ENCODE data around the gene TEX264.

Gene TEX264

DNA sequence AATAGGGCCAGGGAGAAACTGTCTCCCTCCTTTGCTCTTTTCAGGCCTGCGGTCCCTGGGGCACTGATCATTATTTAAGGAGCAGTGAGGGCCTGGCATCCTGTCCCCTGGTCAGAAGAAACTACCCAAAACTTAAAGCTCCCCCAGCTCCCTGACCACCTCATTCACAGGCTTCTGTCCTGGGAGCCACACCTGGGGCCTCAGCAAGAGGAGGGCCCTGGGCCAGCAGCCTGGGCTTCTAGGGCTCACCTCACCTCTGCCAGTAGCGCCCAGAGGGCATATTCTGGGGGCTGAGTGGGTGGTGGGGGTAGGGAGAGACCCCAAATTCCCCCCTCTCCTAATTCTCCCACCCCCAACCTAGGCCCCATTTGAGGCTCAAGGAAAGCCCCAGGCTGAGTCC lies 31.1 kb downstream of the TEX264 start:
- DNase-seq: no peak

DNA sequence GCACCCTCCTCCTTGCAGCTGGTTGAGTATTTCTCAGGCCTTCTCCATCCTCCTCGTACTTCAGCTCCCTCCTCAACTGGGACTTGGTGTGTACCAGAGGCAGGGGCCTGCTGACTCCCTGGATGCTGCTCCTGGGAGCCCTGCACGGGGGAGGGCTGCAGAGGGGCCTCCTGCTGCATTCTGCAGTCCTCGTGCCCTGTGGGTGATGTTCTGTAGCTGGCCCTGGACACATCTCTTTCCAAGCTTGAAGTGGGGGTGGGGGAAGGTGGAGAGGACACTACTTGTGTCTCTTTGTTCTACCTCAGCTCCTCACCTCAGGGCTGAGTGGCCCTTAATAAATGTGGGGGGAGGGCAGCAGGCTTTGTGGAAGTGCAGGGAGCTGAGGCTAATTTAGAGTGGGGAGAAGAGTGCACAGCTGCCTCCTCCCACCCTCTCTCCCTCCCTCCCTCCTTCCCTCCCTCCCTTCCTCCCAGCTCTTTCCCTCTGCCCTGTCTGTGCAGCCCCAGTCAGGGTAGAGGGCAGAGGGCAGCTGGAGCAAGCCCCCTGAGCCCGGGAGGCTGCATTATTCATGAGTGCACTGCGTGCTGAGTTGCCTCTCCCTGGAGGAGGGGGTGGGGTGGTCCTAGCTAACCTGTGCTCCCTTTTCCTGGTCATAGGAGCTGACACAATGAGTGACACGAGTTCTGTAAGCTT lies 32.2 kb downstream of the TEX264 start:
- DNase-seq: no peak

DNA sequence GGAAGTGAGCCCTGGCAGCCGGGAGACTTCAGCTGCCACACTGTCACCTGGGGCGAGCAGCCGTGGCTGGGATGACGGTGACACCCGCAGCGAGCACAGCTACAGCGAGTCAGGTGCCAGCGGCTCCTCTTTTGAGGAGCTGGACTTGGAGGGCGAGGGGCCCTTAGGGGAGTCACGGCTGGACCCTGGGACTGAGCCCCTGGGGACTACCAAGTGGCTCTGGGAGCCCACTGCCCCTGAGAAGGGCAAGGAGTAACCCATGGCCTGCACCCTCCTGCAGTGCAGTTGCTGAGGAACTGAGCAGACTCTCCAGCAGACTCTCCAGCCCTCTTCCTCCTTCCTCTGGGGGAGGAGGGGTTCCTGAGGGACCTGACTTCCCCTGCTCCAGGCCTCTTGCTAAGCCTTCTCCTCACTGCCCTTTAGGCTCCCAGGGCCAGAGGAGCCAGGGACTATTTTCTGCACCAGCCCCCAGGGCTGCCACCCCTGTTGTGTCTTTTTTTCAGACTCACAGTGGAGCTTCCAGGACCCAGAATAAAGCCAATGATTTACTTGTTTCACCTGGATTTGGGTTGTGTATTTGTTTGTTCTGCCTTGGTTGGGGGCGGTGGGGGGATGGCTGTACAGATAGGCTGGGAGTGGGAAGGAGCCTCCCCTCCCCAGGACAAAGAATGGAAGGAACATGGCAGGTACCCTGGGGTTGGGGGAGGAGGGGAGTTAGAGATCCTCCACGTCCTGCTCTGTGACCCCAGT lies 32.9 kb downstream of the TEX264 start:
- DNase-seq: no peak

DNA sequence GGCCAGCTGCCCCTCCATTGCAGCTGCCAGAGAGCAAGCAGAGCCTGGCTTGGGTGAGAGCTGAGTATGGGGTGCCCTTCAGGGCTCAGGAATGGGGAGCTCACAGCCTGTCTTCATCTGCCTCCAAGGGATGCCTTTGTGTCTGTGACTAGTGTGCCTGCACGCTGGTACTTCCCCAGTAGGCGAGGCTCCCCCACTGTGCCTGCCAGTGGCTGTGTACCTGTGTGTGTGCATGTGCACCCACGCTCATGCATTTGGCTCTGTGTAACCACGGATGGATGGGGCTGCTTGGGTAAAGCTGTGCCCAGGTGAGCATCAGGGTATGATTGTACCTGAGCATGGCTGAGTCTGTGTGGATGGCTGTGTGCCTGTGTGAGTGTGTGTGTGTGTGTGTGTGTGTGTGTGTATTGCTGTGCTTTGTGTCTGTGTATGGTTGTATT lies 33.5 kb downstream of the TEX264 start:
- DNase-seq: no peak

DNA sequence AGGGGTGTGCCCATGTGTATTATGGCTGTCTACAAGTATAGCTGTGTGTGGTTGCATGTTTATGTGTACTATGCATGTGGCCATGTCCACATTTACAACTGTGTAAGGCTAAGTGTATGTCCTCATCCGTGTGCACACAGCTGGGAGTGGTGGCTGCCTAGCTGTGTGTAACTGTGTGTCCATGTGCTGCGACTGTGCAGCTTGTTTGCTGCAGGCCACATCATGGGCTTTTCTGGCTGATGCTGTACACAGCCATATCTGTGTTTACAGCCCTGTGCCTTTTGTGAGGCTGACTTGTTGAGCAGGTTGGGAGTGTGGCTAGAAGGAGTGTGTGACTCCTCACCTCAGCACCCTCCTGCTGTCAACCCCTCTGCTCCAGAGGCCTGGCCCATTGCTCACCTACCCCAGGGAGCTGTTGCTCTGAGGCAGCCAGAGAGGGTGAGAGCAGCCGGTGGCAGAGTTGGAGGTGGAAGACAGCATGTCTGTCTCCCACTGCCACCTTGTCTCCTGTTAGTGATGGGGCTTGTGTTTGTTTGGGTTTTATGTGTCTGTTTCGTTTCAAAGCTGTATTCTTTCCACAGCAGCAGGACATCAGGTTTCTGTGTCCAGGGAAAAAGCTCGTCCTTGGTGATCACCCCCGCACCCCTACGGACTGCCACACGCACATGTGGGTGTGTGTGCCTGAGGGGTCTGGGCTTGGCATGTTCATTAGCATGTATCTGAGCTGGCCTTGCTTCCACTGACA lies 34.4 kb downstream of the TEX264 start:
- no peak for DNase-seq

DNA sequence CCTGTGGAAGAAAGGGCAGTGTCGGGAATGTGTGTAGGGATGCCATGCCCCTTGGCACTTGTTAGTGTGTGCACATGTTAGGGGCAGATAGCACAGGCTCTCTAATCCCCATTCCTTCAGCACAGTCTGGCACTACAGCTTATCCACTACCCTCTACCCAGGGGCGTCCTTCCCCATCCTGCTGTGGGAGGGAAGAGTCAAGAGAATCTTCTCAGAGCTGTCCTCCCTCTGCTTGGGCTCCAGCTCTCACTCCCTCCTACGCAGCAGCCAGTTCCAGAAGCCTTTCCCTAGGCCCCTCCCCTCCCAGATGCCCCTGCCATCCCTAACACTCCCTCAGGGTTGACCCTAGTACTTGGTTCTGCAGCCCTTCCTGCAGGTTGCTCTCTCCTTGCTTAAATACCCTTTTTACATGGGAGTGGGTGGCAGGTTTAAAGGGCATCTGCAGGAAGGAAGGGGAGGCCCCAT lies 35.0 kb downstream of the TEX264 start:
- no peak for DNase-seq

DNA sequence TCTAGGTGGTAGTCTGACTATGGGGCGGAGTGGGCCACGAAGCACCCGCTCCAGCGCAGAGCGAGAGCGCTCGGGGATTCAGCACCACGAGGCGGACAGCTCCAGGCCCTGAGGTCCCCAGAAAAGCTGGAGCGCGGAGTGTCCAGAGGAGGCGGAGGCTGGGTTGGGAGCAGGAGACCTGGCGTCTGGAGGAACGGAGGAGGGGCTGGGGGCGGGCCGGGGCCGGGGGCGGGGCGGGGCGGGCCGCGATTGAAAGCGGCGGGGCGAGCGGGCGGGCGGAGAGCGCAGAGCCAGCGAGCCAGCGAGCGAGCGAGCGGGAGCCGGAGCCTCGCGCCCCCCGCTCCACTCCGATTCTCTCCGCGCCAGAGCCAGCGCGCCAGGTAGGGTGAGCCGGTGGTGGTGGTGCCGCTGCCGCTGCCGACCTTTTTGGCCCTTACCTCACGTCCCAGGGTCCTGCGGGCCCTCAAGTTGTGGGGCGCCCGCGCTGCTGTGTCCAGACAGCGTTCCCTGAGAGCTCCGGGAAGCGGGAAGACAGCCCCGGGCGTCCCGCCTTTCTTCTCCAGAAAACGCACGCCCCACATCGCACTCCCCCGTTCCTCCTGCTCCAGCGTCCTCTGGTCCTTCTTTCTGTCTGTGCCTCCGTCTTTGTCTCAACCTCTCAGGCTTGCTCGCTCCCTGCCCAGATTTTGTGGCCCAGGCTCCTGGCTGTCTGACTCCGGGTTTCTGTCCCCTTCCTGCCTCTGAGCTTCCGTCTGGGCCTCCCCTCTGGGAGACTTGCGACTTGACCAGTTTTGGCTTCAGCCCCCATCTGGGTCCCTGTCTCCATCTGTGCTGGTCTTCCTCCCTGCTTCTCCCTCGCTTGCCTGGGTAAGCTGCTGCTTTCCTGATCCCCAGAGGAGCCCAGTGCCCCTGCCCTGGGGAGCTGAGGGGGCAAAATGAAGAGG lies 36.0 kb downstream of the TEX264 start, which contains the start of gene GRM2:
Gene GRM2, plus strand, starts transcription at position 281 of the 944 bp plus-strand sequence. CDS start 1,916 bp downstream, outside the sequence.
- DNase-seq: no peak

DNA sequence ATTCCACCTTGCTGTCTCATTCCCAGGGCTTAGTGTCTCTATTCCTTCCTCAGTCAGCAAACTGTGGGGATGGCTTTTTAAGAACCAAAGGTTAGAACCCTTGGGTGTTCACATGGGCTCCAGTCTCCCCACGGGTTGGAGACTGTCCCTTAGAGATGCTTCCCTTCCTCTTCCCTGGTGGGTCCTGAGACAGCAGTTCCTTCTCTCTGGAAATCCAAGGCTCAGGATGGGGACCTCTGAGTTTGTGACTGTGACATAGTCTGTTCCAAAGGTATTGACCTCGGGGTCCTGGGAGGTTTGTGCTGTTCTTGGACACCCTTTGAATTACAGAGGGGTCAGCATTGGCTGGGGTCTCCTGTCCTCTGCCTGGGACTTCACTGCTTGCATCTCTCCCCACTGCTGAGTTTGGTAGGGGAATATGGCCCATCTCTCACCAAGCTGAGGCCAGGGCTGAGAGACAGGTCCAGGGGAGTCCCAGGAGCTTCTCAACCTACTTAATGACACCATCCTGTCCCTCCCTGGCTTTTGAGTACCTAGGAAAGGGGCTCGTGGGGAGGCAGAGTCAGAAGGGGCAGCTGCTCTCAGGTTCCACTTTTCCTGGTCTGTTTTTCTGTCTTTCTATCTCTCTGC lies 37.3 kb downstream of the TEX264 start:
- no peak for DNase-seq

DNA sequence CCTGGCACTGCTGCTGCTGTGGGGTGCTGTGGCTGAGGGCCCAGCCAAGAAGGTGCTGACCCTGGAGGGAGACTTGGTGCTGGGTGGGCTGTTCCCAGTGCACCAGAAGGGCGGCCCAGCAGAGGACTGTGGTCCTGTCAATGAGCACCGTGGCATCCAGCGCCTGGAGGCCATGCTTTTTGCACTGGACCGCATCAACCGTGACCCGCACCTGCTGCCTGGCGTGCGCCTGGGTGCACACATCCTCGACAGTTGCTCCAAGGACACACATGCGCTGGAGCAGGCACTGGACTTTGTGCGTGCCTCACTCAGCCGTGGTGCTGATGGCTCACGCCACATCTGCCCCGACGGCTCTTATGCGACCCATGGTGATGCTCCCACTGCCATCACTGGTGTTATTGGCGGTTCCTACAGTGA lies 38.0 kb downstream of the TEX264 start:
- no peak for DNase-seq

DNA sequence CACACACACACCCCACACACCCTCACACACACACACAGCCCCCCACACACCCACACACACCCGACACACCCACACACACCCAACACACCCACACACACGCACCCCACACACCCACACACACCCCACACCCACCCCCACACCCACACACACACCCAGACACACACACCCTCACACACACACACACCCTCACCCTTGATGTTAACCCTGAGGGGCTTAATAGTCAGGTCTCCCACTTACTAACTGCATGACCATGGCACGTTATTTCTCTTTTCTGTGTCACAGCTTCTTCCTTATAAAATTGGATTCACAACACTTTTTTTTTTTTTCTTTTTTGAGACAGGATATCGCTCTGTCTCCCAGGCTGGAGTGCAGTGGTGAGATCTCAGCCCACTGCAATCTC lies 38.6 kb downstream of the TEX264 start:
- DNase-seq: no peak

DNA sequence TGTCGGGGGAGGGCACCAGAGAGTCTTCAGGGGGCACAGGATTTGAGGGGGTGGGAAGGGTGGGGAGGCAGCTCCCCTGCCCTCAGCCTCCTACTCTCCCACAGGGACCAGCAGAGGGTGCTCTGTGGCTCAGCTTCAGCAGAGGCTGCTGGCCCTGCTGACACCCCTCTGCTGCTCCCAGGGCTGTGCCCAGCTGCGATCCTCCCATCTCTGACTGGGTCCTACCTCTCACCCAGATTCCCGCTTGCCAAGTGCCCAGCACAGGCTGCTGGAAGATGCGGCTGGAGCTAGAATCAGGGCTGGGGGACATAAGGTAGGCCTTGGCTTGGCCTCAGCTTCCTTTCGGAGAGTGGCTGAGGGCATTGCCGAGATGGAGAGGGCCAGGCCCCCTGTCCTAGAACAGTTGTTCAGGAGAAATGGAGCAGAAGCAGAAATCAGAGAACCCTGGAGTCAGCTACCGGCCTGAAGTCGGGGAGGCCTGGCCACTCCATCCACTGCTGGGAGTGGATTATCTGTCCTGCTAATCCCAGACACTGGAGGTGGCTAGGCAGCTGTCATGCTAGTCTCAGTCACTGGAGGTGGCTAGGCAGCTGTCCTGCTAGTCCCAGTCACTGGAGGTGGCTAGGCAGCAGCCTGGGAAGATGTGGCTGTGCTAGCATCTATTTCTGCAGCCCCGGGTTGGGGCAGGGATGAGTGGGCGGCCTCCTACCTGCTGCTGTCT lies 39.7 kb downstream of the TEX264 start:
- no peak for DNase-seq

DNA sequence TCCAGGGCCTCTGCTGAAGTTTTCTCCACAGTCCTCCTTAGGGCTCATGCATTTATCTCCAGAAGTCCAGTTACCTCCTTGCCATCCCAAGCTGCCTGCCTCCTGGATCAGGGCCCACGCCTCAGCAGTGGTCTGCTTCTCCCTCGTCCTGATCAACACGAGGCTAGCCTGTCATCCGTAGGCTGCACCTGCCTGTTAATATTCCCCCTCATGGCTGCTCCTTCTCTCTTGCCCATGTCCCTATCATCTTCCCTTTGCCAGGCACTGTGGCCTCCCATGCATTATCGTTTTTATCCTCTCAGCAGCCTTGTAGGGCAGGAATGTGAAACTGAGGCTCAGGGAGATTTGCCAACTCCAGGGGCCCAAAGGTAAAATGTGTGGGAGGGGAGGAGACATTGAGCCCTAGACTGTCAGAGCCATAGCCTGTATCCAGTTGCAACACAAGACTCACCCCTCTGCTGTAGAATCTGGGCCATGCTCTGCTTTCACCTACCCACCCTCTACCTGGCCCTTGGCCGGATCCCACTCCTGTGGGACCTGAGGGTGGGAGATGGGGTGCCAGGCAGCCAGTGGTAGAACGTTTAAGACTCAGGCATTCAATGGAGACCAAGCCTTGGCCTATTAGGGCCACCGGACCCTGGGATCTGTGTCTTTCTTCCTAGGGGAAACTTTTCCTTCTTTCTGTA lies 40.4 kb downstream of the TEX264 start:
- DNase-seq: no peak

DNA sequence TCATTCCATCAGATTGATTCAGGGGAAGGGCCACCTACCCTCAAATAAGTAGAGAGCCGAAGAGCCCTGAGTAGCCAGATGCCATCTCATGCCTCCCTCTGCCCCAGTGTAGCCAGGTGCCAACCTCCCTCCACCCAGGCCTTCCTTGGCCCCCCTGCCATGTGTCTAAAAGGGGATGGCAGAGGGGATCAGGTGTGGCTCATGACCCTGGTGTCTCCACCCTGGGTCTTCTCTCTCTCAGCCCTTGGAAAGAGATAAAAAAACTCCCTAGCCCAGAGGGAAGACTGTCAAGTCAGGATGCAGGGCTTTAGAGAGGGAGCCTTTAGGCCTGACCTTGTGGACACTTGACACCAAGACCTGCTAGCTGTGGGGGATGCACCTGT lies 41.0 kb downstream of the TEX264 start:
- DNase-seq: no peak

DNA sequence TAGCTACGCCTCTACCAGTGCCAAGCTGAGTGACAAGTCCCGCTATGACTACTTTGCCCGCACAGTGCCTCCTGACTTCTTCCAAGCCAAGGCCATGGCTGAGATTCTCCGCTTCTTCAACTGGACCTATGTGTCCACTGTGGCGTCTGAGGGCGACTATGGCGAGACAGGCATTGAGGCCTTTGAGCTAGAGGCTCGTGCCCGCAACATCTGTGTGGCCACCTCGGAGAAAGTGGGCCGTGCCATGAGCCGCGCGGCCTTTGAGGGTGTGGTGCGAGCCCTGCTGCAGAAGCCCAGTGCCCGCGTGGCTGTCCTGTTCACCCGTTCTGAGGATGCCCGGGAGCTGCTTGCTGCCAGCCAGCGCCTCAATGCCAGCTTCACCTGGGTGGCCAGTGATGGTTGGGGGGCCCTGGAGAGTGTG lies 41.5 kb downstream of the TEX264 start:
- no peak for DNase-seq

DNA sequence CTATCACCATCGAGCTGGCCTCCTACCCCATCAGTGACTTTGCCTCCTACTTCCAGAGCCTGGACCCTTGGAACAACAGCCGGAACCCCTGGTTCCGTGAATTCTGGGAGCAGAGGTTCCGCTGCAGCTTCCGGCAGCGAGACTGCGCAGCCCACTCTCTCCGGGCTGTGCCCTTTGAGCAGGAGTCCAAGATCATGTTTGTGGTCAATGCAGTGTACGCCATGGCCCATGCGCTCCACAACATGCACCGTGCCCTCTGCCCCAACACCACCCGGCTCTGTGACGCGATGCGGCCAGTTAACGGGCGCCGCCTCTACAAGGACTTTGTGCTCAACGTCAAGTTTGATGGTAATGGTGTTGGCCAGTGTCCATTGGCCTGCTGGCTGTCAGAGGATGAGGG lies 41.9 kb downstream of the TEX264 start:
- no peak for DNase-seq

DNA sequence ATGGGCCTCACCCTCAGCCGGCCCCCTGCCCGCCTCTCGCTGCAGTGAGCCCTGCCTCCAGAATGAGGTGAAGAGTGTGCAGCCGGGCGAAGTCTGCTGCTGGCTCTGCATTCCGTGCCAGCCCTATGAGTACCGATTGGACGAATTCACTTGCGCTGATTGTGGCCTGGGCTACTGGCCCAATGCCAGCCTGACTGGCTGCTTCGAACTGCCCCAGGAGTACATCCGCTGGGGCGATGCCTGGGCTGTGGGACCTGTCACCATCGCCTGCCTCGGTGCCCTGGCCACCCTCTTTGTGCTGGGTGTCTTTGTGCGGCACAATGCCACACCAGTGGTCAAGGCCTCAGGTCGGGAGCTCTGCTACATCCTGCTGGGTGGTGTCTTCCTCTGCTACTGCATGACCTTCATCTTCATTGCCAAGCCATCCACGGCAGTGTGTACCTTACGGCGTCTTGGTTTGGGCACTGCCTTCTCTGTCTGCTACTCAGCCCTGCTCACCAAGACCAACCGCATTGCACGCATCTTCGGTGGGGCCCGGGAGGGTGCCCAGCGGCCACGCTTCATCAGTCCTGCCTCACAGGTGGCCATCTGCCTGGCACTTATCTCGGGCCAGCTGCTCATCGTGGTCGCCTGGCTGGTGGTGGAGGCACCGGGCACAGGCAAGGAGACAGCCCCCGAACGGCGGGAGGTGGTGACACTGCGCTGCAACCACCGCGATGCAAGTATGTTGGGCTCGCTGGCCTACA lies 44.4 kb downstream of the TEX264 start:
- no peak for DNase-seq

DNA sequence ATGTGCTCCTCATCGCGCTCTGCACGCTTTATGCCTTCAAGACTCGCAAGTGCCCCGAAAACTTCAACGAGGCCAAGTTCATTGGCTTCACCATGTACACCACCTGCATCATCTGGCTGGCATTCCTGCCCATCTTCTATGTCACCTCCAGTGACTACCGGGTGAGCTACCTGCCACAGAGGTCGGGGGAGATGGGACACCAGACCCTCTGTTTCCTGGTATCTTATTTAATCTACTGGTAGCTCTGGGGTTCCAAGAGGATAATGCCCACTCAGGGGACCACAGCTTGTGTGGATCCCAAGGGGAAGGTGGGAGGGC lies 44.9 kb downstream of the TEX264 start:
- DNase-seq: no peak

DNA sequence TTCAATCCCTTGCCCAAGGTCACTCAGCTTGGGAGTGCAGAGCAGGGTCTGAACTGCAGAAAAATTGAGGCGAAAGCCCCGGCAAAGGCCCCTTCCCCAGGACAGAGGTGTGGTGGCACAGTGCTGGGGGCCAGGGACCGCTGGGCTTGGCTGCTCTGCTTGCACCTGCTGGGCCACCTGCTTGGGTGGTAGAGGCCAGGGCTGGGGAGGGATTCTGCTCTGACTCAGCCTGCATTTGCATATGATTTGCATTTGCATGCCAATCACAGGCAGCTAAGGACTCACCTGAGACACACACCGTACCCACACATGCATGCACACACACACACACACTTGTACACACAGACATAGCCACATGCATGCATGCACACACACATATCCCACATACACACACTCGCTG lies 45.8 kb downstream of the TEX264 start:
- no peak for DNase-seq

DNA sequence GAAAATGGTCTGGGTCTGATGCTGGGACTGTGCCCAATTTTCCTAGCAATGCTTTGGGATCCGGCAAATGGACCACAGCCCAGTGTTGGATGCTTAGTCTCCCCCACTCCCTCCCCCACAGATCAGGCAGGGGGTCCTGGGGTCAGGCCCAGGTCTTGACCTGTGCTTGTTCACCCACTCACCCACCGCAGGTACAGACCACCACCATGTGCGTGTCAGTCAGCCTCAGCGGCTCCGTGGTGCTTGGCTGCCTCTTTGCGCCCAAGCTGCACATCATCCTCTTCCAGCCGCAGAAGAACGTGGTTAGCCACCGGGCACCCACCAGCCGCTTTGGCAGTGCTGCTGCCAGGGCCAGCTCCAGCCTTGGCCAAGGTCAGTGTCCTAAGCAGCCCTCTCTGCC lies 46.4 kb downstream of the TEX264 start:
- no peak for DNase-seq

DNA sequence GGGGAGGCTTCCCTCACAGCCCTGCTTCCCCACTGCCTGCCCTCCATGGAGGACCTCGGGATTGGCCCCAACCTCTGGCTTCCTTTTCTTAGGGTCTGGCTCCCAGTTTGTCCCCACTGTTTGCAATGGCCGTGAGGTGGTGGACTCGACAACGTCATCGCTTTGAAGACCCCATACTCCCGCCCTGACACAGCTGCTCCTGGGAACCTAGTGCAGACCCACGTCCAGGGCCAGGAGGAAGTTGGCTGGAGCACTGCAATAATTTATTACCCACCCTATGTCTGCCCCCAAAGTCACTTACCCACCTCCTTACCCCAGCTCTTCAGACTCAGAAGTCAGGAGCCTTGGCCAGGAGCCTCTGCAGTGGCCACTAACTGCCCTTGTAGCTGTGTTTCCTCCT lies 46.9 kb downstream of the TEX264 start:
- no peak for DNase-seq

All from SIG-M5 (cell line).